GM19239 (cell line): ENCODE measurements around the gene NTHL1.
A peak's percentile ranks its signal among the peaks of the same experiment; 100 is the strongest.

ENCODE experiments used
- DNase-seq: peaks from one replicate; pipeline ENCODE4 v3.0.0; 2011; ENCODE audit warnings: low spot score; ENCODE audit not compliant: insufficient read length
- FAIRE-seq: peaks from 2 replicates; lab custom pipeline; 2011; peaks lifted over from hg19 to GRCh38; lab: Jason Lieb, UNC

Gene NTHL1

GRCh38 chr16:2033057-2033908, 14.4 kb downstream of the NTHL1 start:
- DNase-seq (no peak), FAIRE-seq (no peak)

- FAIRE-seq (no peak), DNase-seq (no peak)
Measured at GRCh38 chr16:2032285-2033056, 15.2 kb downstream of the NTHL1 start.

GRCh38 chr16:2031081-2031577, 16.5 kb downstream of the NTHL1 start:
- FAIRE-seq (no peak), DNase-seq (no peak)

GRCh38 chr16:2030036-2030435, 17.6 kb downstream of the NTHL1 start:
- FAIRE-seq: no peak
- DNase-seq: no peak

GRCh38 chr16:2029350-2029749, 18.3 kb downstream of the NTHL1 start:
- no peak for FAIRE-seq
- no peak for DNase-seq

DNA sequence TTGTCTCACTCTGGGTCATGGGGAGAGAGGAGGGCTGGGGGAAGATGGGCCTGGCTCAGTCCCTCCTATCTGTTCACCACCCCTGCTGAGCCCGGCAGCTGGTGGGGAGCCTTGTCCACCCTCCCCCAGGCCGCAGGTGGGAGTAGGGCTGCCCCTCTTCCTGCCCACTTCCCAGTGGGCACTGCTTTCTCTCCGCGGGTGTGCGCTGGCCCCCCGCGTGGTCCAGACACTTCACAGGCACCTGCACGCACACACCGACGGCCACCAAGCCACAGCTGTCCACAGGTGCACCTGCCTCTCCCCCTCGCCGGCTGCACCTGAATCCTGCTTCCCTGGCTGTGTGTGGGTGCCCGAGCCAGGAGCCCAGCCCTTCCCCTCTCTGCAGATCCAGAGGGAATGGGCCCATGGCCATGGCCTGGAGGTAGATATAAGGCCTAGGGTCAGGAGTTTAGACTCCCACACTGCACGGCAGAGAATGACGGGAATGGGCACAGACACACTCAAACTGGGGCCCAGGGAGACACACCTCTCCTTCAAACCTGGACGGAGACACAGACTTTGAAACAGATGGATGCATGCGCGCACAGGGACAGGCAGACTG, 18.9 kb downstream of the NTHL1 start:
- no peak for FAIRE-seq

GRCh38 chr16:2028146-2028545, 19.5 kb downstream of the NTHL1 start:
- no peak for DNase-seq
- no peak for FAIRE-seq

More for the DNA sequence above, 18.9 kb downstream of the NTHL1 start:
- no peak for DNase-seq

DNA sequence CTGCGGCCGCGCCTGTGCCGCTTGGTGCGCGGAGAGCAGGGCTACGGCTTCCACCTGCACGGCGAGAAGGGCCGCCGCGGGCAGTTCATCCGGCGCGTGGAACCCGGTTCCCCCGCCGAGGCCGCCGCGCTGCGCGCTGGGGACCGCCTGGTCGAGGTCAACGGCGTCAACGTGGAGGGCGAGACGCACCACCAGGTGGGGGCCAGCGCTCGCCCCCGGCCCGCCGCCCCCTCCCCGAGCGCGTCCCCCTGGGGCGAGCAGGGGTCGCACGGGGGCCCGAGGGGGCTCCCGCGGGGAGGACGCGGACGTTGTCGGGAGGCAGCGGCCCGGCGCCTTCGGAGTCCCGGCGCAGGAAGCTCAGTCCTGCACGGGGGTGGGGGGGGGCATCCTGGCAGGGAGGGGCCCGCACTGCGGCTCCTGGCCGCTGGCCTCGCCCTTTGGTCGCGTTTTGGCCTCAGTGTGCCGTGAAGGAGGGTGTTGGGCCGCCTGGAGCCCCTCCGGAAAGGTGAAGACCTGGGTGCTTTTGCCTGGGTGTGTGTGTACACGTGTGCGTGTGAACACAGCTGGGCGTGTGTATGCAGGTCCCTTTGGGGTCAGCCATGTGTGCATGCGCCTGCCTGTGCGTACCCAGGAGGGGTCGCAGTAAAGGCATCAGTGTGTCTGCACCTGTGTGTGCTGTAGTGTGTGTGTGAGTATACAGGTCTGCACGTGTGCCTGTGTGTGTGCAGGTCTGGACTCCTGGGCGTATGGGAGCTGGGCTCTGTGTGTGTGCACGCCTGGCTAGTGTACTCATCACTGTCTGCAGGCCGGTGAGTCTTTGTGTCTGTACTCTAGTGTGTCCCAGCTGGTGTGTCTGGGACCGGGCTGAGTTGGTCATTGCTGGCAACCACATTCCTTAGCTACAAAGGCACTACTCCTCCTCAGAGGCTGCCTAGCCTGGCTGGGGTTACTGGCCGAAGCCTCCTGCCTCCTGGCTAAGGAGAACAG, 20.3 kb downstream of the NTHL1 start:
- no peak for FAIRE-seq
- no peak for DNase-seq

DNA sequence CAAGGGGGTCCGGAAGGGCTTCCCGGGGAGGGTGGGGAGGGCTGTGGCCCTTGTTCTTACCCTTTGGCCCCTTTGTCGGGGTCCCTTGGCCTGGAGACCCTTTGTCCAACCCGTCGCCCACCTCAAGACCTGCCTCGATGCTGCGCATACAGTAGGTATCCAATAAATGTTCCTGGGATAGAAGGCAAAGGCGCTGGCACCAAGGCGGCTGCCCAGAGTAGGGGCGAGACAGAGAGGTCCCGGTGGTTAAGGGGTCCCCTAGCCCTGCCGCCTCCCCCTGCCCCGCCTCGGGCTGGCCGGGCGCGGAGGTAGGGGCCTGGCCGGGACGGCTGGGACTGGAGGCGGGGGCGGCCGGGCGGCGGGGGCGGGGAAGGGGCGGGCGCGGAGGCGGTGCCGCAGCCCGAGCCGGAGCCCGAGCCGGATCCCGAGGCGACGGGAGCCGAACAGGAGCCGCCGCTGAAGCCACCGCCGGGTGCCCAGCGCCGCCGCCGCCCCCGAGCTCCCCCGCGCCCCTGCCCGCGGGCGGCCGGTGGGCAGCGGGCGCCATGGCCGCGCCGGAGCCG, 21.1 kb downstream of the NTHL1 start, which contains the start of gene NHERF2:
Gene NHERF2, plus strand, starts transcription at position 442 of the 563 bp plus-strand sequence. Its CDS starts 104 bp downstream, at position 546.
- DNase-seq: no peak
- FAIRE-seq: no peak

GRCh38 chr16:2025878-2026460, 21.7 kb downstream of the NTHL1 start:
- FAIRE-seq (no peak), DNase-seq (no peak)

DNA sequence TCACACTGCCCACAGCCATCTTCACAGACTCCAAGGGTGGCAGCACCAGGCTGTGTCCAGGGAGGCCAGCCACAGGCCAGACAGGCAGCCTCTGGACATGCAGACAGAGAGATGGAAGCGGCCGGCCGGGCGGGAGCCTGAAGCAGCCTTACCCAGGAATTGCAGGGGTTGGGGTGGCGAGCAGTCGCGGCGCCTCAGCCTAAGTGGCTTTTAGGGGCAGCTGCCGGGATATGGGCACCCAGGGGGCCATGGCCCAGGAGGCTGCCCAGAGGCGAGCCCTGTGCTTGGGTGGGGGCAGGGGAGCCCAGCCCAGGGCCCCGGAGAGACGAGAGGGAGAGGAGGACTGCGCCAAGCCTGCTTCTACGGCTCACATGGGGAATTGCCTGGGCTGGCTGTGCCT, 22.4 kb downstream of the NTHL1 start:
- no peak for DNase-seq

GRCh38 chr16:2024032-2024420, 23.6 kb downstream of the NTHL1 start:
- FAIRE-seq (no peak), DNase-seq (no peak)

More for the DNA sequence above, 22.4 kb downstream of the NTHL1 start:
- FAIRE-seq: no peak

GRCh38 chr16:2023092-2024031, 24.3 kb downstream of the NTHL1 start:
- DNase-seq: peak; percentile 100
- FAIRE-seq: peak; percentile 87

GRCh38 chr16:2022723-2023091, 24.9 kb downstream of the NTHL1 start:
- no peak for DNase-seq
- no peak for FAIRE-seq

- FAIRE-seq: no peak
Measured at GRCh38 chr16:2019921-2020831, 27.5 kb downstream of the NTHL1 start.

GRCh38 chr16:2019518-2019920, 28.1 kb downstream of the NTHL1 start, which contains the start of gene NPW:
NPW (plus strand) TSS chr16:2019785.
- DNase-seq (no peak), FAIRE-seq (no peak)

More at GRCh38 chr16:2019921-2020831, 27.5 kb downstream of the NTHL1 start:
- no peak for DNase-seq
